ENCODE measurements around the gene PARG. TPM values are rescaled to one million over a fixed set of nuclear protein-coding genes. Genes with fewer than 3 reads are reported as not detected.
"Not testable (repeated sequence)": the region's sequence is repeated elsewhere in the genome, so short reads cannot be mapped to it uniquely, and the experiment has no call there.

The PARG gene
- total and polyA plus RNA-seq, 7 donors = 7.0 to 24.4 (median 18.4) TPM

DNA sequence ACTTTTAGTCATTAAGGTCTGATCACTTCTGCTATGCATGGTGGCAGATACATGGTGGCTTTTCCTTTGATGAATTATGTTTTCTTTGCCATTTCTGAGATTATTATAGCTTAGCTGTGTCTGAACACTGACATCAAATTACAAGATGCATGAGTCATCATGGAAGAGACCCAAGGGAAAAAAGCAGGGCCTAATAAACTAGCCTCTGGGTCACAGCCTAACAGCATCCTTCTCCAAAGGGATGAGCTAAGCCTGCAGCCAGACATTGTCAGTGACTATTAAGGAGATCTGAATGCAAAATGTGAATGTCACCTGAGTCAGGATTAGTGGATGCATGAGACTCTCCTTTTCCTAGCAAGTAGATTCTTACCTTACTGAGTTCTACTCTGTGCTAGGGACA lies 160.6 kb downstream of the PARG start:
- DNase-seq = no peak
- Histone ChIP-seq H3K4me1 (no peaks in the 10 kb centered on the region), H3K9me3 (no peaks in the 10 kb centered on the region), H3K4me3 (no peak overlapping the region), H3K36me3 (ENCODE audit: insufficient read depth in 1 of 2, low read depth in 1 of 2) (no peaks in the 10 kb centered on the region), H3K27ac (no peak overlapping the region), H3K27me3 (ENCODE audit: insufficient read depth in 3 of 3, low read length in 2 of 3) (peaks cover 0 to 3% (median 0%) of the 10 kb centered on the region in 3 donors)
- no peak for ATAC-seq
- intact Hi-C loops (cut with DNase I) = no loop called here
- TF ChIP-seq, protein P1, sequence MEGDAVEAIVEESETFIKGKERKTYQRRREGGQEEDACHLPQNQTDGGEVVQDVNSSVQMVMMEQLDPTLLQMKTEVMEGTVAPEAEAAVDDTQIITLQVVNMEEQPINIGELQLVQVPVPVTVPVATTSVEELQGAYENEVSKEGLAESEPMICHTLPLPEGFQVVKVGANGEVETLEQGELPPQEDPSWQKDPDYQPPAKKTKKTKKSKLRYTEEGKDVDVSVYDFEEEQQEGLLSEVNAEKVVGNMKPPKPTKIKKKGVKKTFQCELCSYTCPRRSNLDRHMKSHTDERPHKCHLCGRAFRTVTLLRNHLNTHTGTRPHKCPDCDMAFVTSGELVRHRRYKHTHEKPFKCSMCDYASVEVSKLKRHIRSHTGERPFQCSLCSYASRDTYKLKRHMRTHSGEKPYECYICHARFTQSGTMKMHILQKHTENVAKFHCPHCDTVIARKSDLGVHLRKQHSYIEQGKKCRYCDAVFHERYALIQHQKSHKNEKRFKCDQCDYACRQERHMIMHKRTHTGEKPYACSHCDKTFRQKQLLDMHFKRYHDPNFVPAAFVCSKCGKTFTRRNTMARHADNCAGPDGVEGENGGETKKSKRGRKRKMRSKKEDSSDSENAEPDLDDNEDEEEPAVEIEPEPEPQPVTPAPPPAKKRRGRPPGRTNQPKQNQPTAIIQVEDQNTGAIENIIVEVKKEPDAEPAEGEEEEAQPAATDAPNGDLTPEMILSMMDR (IDR thresholded peaks at IDR 0.05) = no peak

DNA sequence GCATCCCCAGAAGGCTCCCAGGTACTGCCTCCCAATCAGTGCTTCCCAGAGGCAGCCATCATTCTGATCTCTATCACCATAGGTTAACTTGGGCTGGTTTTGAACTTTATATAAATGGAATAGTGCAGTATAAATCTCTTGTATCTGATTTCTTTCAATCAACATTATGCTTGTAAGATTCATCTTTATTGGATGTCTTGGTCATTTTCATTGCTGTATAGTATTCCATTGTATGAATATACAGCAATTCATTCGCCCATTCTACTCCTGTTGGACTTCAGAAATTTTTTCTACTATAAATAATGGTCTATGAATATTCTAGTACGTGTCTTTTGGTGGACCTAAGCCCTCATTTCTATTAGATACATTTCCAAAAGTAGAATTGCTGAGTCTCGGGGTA lies 163.6 kb downstream of the PARG start:
- H3K9me3 ChIP-seq = no peaks in the 10 kb centered on the region
- intact Hi-C loops (cut with DNase I) = no loop called here
- DNase-seq (no peak), ATAC-seq (no peak)
- no peaks in the 10 kb centered on the region for H3K36me3 ChIP-seq (ENCODE audit: insufficient read depth in 1 of 2, low read depth in 1 of 2)
- 62 to 71% (median 67%) methylated on average over 3 of the region's 3 CpGs for WGBS, 3 donors
- no peaks in the 10 kb centered on the region for H3K4me1 ChIP-seq
- no peak overlapping the region for H3K27ac ChIP-seq
- TF ChIP-seq, protein P1 (IDR thresholded peaks at IDR 0.05) = no peak
- no peak overlapping the region for H3K4me3 ChIP-seq
- peaks cover 0 to 4% (median 3%) of the 10 kb centered on the region in 3 donors for H3K27me3 ChIP-seq (ENCODE audit: insufficient read depth in 3 of 3, low read length in 2 of 3)

DNA sequence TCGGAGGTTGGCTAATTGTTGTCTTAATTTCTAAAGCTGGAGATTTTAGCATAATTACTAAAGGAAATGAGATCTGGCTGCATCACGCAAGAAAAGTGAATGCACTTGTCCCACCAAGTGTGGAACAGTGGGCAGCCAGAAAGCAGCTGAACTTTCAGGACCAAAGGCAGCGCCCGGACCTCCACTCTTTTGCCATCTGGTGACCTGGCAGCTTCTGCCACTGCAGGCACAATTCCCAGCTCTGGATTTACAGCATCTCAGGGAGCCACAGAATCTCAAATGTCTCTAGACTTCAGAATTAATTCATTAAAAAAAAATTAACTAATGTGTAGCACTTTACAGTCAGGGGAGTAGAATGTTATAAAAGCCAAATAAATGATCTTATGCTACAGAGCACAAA lies 165.0 kb downstream of the PARG start:
- 55 to 63% (median 60%) methylated on average over 4 of the region's 4 CpGs for WGBS, 3 donors
- Histone ChIP-seq H3K27ac (no peak overlapping the region), H3K4me1 (no peaks in the 10 kb centered on the region), H3K27me3 (ENCODE audit: insufficient read depth in 3 of 3, low read length in 2 of 3) (peaks cover 0 to 4% (median 3%) of the 10 kb centered on the region in 3 donors), H3K4me3 (no peak overlapping the region), H3K36me3 (ENCODE audit: insufficient read depth in 1 of 2, low read depth in 1 of 2) (no peaks in the 10 kb centered on the region), H3K9me3 (no peaks in the 10 kb centered on the region)
- TF ChIP-seq, protein P1 (IDR thresholded peaks at IDR 0.05) = no peak
- ATAC-seq (no peak), DNase-seq (no peak)
- intact Hi-C loops (cut with DNase I) = no loop called here

DNA sequence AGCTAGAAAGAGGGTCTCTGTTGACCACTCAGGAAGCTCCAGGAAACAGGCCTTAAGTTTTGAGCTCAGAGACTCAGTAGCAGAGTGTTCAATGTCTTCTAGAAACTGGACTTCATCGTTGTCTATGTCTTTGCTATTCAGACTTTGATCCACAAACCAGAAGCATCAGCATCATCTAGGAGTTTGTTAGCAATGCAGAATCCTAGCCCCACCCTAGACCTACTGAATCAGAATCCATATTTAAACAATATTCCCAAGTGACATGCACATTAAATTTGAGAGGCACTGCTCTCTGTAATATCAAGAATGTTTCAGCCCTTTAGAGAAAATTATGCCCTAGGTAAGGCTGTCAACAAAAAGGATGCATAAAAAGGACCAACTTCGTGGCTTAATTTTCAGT lies 166.8 kb downstream of the PARG start:
- 58 to 66% (median 66%) methylated on average over 2 of the region's 2 CpGs for WGBS, 3 donors
- ATAC-seq (no peak), DNase-seq (no peak)
- Histone ChIP-seq H3K36me3 (ENCODE audit: insufficient read depth in 1 of 2, low read depth in 1 of 2) (no peaks in the 10 kb centered on the region), H3K27me3 (ENCODE audit: insufficient read depth in 3 of 3, low read length in 2 of 3) (peaks cover 0 to 9% (median 4%) of the 10 kb centered on the region in 3 donors), H3K9me3 (no peaks in the 10 kb centered on the region), H3K4me3 (no peak overlapping the region), H3K4me1 (no peaks in the 10 kb centered on the region), H3K27ac (no peak overlapping the region)
- intact Hi-C loops (cut with DNase I) = no loop called here
- TF ChIP-seq, protein P1 (IDR thresholded peaks at IDR 0.05) = no peak

DNA sequence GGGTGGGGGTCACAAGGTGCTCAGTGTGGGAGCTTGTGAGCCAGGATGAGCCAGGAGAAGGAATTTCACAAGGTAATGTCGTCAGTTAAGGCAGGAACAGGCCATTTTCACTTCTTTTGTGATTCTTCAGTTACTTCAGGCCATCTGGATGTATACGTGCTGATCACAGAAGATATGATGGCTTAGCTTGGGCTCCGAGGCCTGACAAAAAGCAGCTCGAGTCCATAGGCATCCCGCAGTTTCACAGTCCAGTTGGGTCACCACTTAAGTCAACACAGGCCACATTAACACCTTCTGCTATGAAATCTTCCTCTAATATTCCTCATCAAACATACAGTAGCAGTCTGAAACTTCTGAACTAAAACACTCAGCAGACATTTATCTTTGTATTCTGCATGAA lies 168.9 kb downstream of the PARG start:
- H3K36me3 ChIP-seq (ENCODE audit: insufficient read depth in 1 of 2, low read depth in 1 of 2); ATAC-seq; intact Hi-C loops (cut with DNase I); DNase-seq; H3K4me1 ChIP-seq; H3K9me3 ChIP-seq; H3K27ac ChIP-seq; H3K4me3 ChIP-seq: not testable (repeated sequence)
- WGBS, 3 donors = 36 to 42% (median 40%) methylated on average over 5 of the region's 5 CpGs
- peaks cover 4 to 23% (median 11%) of the 10 kb centered on the region in 3 donors for H3K27me3 ChIP-seq (ENCODE audit: insufficient read depth in 3 of 3, low read length in 2 of 3)

DNA sequence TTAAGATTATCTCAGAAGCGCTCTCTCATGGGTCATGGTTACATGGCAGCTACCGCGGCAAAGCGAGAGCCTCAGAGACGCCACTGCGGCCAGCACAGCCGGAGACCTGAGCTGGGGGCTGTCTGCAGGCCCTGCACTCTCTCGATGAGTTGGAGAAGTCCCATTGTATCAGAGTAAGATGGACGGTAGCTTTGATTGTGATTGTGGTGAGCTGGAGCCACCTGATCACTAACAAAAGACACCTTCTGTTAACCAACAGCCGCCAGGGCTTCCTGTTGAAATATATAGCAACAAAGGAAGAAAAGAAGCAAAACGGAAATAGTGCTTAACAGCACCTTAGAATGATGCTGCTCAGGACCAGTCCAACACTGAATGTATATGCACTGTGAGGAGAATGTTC lies 170.8 kb downstream of the PARG start:
- DNase-seq; H3K4me1 ChIP-seq; intact Hi-C loops (cut with DNase I); ATAC-seq; H3K36me3 ChIP-seq (ENCODE audit: insufficient read depth in 1 of 2, low read depth in 1 of 2); H3K27ac ChIP-seq; H3K4me3 ChIP-seq; H3K9me3 ChIP-seq: not testable (repeated sequence)
- peaks cover 4 to 36% (median 11%) of the 10 kb centered on the region in 3 donors for H3K27me3 ChIP-seq (ENCODE audit: insufficient read depth in 3 of 3, low read length in 2 of 3)
- WGBS, 3 donors = 37 to 38% (median 37%) methylated on average over 11 of the region's 11 CpGs

Measured in psoas muscle (tissue), 8 donors.